Mucosa of descending colon (tissue), 3 donors: ENCODE measurements around the gene GPR55. TPM values are rescaled to one million over a fixed set of nuclear protein-coding genes. Genes with fewer than 3 reads are reported as not detected.
"Not testable (repeated sequence)": the region's sequence is repeated elsewhere in the genome, so short reads cannot be mapped to it uniquely, and the experiment has no call there.

Source experiments
- ATAC-seq: fragments of 200-7000 bp; cut with Tn5 transposase; one replicate; pipeline ENCODE4 v1.9.1; 2020; ENCODE audit warnings: mild to moderate bottlenecking, moderate library complexity
- DNase-seq, 3 donors: peaks; one replicate each; pipeline ENCODE4 v3.0.0-alpha.2; 2020
- H3K36me3 ChIP-seq: fragments of 200-600 bp; one replicate; pipeline ENCODE4 v1.8.0; 2021; ENCODE audit warnings: low read depth, mild to moderate bottlenecking
- H3K4me1 ChIP-seq: fragments of 200-600 bp; one replicate; pipeline ENCODE4 v1.8.0; 2021; ENCODE audit warnings: low read depth, mild to moderate bottlenecking
- H3K4me3 ChIP-seq: fragments of 200-600 bp; one replicate; pipeline ENCODE4 v1.8.0; 2021; ENCODE audit warnings: mild to moderate bottlenecking
- H3K9me3 ChIP-seq: fragments of 200-600 bp; one replicate; pipeline ENCODE4 v1.8.0; 2021; ENCODE audit warnings: mild to moderate bottlenecking
- intact Hi-C, 2 donors: fragments of 100-400 bp; cut with DNase I in 1 of 2; cut with micrococcal nuclease in 1 of 2; formaldehyde crosslinking; loops; one replicate each; pipeline versions ENCODE4 v1.11.0 to v1.11.1; 2022; cut with DNase I, micrococcal nuclease
- long read RNA-seq, 2 donors: library from polyadenylated mRNA; unstranded; transcript quantifications; one replicate each; pipeline ENCODE4 v2.0.0, GENCODE V29; 2019 to 2021
- total RNA-seq, 3 donors: library from RNA; stranded (reverse); fragmentation: NEBNext Ultra II Directional in 2 of 3; extraction: Animal tissue kit (Norgen Biotek cat#: 25700) in 2 of 3; gene quantifications; one replicate each; pipeline versions ENCODE4 v1.2.1 to v1.2.4, GENCODE V29; 2021 to 2023
- TF ChIP-seq, protein P1 (sequence below): fragments of 200-600 bp; IDR thresholded peaks from one replicate; pipeline ENCODE4 v1.8.0; 2022; ENCODE audit warnings: antibody characterized with exemption, mild to moderate bottlenecking
- donor health status: DM: no; HTN: no; CAD: no; lungs with moderate emphysema.
- donor health status: DM: no; HTN: no; CAD: no.
- donor health status: DM: no; HTN: yes; CAD: no.

The GPR55 gene
- total RNA-seq: 1 to 10 TPM in 2 of 3 donors, under 1 TPM in 1; 0.99 to 1.1 (median 1.1) TPM
- long read RNA-seq, donor 1, partial matches to known transcripts: 0 of 1 reads
- long read RNA-seq, donor 1, other reads (novel, unspliced or antisense): 1 of 1 reads
- long read RNA-seq, donor 2: 0 reads

DNA sequence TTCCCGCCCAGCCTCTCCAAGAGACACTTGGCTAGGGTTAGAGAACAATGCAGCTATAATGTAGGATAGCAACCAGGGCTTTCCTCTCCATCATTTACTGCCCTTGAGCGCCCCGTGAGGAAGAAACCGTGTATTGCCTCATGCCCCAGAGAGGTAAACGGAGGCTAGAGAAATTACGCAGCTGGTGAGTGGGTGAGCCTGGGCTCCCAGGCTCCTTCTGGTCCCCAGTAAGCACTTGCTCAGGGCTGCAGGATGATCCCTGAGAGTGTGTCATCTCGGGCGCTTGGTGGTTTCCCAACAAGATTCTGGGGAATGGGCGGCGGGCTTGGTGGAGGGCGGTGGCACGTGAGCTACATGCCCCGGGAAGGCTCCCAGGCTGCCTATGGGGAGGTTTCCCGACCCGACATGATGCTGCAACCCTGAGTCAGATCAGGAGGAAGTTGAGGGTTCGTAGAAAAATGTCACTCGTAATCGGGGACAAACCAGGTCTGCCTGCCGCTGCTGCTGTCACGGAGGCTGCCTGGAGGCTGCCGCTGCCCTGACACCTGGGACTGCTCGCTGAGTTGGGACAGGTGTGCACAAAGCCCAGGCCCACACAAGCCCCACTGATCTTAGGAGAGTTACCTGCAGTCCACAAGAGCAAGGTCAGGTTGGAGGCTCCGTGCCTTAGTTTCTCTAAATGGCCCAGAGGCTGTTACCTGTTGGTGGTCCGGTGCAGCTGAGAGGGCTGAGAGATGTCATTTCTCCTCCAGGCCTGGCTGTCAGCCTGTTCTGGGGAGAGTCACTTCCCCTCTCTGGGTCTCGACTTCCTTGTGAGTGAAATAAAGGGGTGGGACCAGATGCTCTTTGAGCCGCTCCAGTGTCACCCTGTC is at the start of gene GPR55:
GPR55 (minus strand) TSS at position 773 of the 872 bp plus-strand sequence. CDS start 14,280 bp downstream, outside the sequence.
- H3K4me1 ChIP-seq: no peaks in the 10 kb centered on the region
- peak in 2 of 3 donors; percentile 56 to 60 for DNase-seq
- H3K4me3 ChIP-seq: no peak within 1 kb of the TSS
- H3K36me3 ChIP-seq: no peaks in the 10 kb centered on the region
- TF ChIP-seq, protein P1, sequence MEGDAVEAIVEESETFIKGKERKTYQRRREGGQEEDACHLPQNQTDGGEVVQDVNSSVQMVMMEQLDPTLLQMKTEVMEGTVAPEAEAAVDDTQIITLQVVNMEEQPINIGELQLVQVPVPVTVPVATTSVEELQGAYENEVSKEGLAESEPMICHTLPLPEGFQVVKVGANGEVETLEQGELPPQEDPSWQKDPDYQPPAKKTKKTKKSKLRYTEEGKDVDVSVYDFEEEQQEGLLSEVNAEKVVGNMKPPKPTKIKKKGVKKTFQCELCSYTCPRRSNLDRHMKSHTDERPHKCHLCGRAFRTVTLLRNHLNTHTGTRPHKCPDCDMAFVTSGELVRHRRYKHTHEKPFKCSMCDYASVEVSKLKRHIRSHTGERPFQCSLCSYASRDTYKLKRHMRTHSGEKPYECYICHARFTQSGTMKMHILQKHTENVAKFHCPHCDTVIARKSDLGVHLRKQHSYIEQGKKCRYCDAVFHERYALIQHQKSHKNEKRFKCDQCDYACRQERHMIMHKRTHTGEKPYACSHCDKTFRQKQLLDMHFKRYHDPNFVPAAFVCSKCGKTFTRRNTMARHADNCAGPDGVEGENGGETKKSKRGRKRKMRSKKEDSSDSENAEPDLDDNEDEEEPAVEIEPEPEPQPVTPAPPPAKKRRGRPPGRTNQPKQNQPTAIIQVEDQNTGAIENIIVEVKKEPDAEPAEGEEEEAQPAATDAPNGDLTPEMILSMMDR: no peak
- intact Hi-C loops: loop anchor here in 1 of 2 donors (10.0 kb wide), 1 partner anchor 60 kb away; no protein-coding TSS in a partner anchor
- no peaks in the 10 kb centered on the region for H3K9me3 ChIP-seq
- peak; percentile 66 for ATAC-seq

DNA sequence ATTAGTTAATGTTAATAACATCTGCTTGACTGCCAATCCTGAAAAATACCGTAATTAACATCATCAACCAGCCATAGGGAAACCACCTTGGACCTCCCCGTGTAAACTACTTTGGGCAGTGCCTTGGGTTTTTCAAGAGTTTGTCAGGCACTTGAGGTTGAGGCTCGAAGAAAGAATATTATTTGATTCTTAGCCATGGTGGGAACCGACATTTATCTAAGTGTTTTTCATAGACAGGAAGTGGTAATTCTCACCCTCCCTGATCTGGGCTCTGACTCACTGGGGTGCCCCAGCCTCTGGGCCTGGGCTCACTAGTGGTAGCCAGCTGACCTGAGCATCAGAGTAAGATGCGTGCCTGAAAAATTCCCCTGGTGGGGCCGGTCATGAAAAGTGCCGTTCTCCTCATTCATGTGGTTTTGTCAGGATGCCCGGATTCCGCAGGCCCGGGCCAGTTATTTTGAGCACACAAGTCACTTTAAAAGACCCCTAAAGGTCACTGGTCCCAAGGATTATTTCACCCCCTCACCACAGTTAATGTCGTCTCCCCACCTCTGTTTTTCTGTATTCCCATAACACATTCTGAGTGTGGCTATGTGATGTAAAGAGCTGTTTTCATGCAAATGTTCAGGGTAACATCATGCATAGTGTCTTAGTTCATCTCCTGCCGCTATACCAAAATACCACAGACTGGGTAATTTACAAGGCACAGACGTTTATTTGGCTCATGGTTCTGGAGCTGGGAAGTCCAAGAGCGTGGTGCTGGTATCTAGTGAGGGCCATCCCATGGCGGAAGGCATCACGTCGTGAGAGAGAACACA is 49.3 kb upstream of the GPR55 start:
- Histone ChIP-seq H3K36me3 (no peaks in the 10 kb centered on the region), H3K4me3 (no peak overlapping the region), H3K4me1 (no peaks in the 10 kb centered on the region), H3K9me3 (no peaks in the 10 kb centered on the region)
- DNase-seq (peak in 2 of 3 donors; percentile 23 to 66), ATAC-seq (peak; percentile 82)
- intact Hi-C loops: no loop called here
- TF ChIP-seq, protein P1: no peak

- TF ChIP-seq, protein P1: no peak
- no peak overlapping the region for H3K4me3 ChIP-seq
Measured at GRCh38 chr2:230972046-230972445, 47.0 kb upstream of the GPR55 start.

DNA sequence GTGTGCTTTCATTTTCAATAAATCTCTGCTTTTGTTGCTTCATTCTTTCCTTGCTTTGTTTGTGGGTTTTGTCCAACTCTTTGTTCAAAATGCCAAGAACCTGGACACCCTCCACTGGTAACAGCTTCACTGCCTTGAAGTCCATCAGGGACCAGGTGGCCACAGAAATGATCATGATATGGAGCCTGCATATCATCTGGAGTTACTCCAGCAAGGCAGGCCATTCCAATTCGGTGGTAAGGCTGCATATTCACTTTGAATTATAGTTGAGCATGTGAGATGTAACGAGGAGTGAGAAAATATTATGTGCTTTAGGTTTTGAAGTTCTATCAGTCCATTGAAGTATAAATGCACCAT is 44.6 kb upstream of the GPR55 start:
- TF ChIP-seq, protein P1: no peak
- H3K36me3 ChIP-seq: no peaks in the 10 kb centered on the region

More at GRCh38 chr2:230972046-230972445, 47.0 kb upstream of the GPR55 start:
- DNase-seq: no peak
- Histone ChIP-seq H3K4me1 (no peaks in the 10 kb centered on the region), H3K36me3 (no peaks in the 10 kb centered on the region), H3K9me3 (no peaks in the 10 kb centered on the region)
- intact Hi-C loops: no loop called here
- no peak for ATAC-seq

GRCh38 chr2:230968921-230969658 is 44.0 kb upstream of the GPR55 start:
- Histone ChIP-seq H3K36me3 (no peaks in the 10 kb centered on the region), H3K4me1 (no peaks in the 10 kb centered on the region), H3K4me3 (no peak overlapping the region), H3K9me3 (no peaks in the 10 kb centered on the region)
- TF ChIP-seq, protein P1: no peak
- ATAC-seq: peak; percentile 44
- intact Hi-C loops: no loop called here
- DNase-seq: no peak

More for the DNA sequence above, 44.6 kb upstream of the GPR55 start:
- H3K9me3 ChIP-seq: no peaks in the 10 kb centered on the region
- no peak overlapping the region for H3K4me3 ChIP-seq
- no peaks in the 10 kb centered on the region for H3K4me1 ChIP-seq
- DNase-seq (no peak), ATAC-seq (no peak)
- intact Hi-C loops: no loop called here

DNA sequence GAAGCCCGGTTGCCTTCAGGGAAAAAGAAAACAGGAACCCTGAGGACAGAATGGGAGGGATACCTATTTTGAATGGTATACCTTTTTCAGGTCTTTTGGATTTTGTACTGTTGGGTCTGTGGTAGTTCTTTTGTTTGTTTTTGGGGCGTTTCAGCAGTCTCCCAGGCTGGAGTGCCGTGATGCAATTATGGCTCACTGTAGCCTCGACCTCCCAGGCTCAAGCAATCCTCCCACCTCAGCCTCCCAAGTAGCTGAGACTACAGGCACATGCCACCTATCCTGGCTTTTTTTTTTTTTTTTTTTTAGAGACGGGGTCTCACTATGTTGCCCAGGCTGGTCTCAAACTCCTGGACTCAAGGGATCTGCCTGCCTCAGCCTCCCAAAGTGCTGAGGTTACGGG is 43.3 kb upstream of the GPR55 start:
- H3K9me3 ChIP-seq, H3K4me3 ChIP-seq, intact Hi-C loops, H3K4me1 ChIP-seq, H3K36me3 ChIP-seq, ATAC-seq, DNase-seq: not testable (repeated sequence)
